DMS53 treated with DMSO at 0.1 percent for 48 hours (cell line): ENCODE results near the gene DNAAF5.
A peak's percentile ranks its signal among the peaks of the same experiment; 100 is the strongest.
"Not testable (repeated sequence)": the region's sequence is repeated elsewhere in the genome, so short reads cannot be mapped to it uniquely, and the experiment has no call there.

ENCODE experiments used
- DNase-seq: peaks from one replicate; lab custom pipeline; 2025; ENCODE audit not compliant: unreplicated experiment; lab: John Stamatoyannopoulos, UW

Gene DNAAF5

GRCh38 chr7:729140-730000, 2.9 kb downstream of the DNAAF5 start:
- no peak for DNase-seq

GRCh38 chr7:730501-731439, 4.3 kb downstream of the DNAAF5 start:
- no peak for DNase-seq

GRCh38 chr7:731440-732085, 5.1 kb downstream of the DNAAF5 start:
- DNase-seq: no peak

- peak; percentile 94 for DNase-seq
Measured at GRCh38 chr7:732094-732541, 5.6 kb downstream of the DNAAF5 start.

- DNase-seq: no peak
Measured at GRCh38 chr7:732556-732955, 6.1 kb downstream of the DNAAF5 start.

GRCh38 chr7:734214-734613, 7.7 kb downstream of the DNAAF5 start:
- DNase-seq: no peak

- DNase-seq: no peak
Measured at GRCh38 chr7:734808-735207, 8.3 kb downstream of the DNAAF5 start.

GRCh38 chr7:738241-738640, 11.7 kb downstream of the DNAAF5 start:
- no peak for DNase-seq

GRCh38 chr7:738723-739454, 12.4 kb downstream of the DNAAF5 start:
- DNase-seq: no peak

- no peak for DNase-seq
Measured at GRCh38 chr7:739455-739982, 13.0 kb downstream of the DNAAF5 start.

GRCh38 chr7:739983-740942, 13.8 kb downstream of the DNAAF5 start:
- no peak for DNase-seq

- no peak for DNase-seq
Measured at GRCh38 chr7:741191-741671, 14.7 kb downstream of the DNAAF5 start.

GRCh38 chr7:741850-742249, 15.4 kb downstream of the DNAAF5 start:
- DNase-seq: no peak

GRCh38 chr7:742791-743190, 16.3 kb downstream of the DNAAF5 start:
- DNase-seq: no peak

GRCh38 chr7:743341-744127, 17.0 kb downstream of the DNAAF5 start:
- not testable (repeated sequence) for DNase-seq

- DNase-seq: not testable (repeated sequence)
Measured at GRCh38 chr7:744128-744520, 17.6 kb downstream of the DNAAF5 start.

GRCh38 chr7:744854-745430, 18.4 kb downstream of the DNAAF5 start:
- no peak for DNase-seq
